HG02981 (cell line): ENCODE results near the gene CLINT1.
"Not testable (repeated sequence)": the region's sequence is repeated elsewhere in the genome, so short reads cannot be mapped to it uniquely, and the experiment has no call there.

Experiments used
- ATAC-seq: cut with Tn5 transposase; IDR thresholded peaks from one replicate; pipeline ENCODE4 v1.9.1; 2021; ENCODE audit warnings: mild to moderate bottlenecking, moderate library complexity; ENCODE audit not compliant: unreplicated experiment

Gene CLINT1

GRCh38 chr5:157864067-157864466 is 5.1 kb upstream of the CLINT1 start:
- no peak for ATAC-seq

GRCh38 chr5:157862183-157862851 is 3.4 kb upstream of the CLINT1 start:
- ATAC-seq: no peak

GRCh38 chr5:157860898-157861890 is 2.2 kb upstream of the CLINT1 start:
- peak; percentile 64 for ATAC-seq

GRCh38 chr5:157859227-157859575 is 256 bp upstream of the CLINT1 start:
- no peak for ATAC-seq

GRCh38 chr5:157857816-157858526 is 974 bp downstream of the CLINT1 start:
- ATAC-seq: no peak

GRCh38 chr5:157855404-157855994 is 3.4 kb downstream of the CLINT1 start:
- no peak for ATAC-seq

GRCh38 chr5:157853365-157853764 is 5.6 kb downstream of the CLINT1 start:
- not testable (repeated sequence) for ATAC-seq

- no peak for ATAC-seq
Observed at GRCh38 chr5:157845914-157846598, 12.9 kb downstream of the CLINT1 start.

GRCh38 chr5:157842787-157843186 is 16.2 kb downstream of the CLINT1 start:
- no peak for ATAC-seq

GRCh38 chr5:157842185-157842584 is 16.8 kb downstream of the CLINT1 start:
- ATAC-seq: no peak

- ATAC-seq: no peak
Observed at GRCh38 chr5:157839157-157839795, 19.7 kb downstream of the CLINT1 start.

- ATAC-seq: no peak
Observed at GRCh38 chr5:157836121-157836753, 22.7 kb downstream of the CLINT1 start.

- no peak for ATAC-seq
Observed at GRCh38 chr5:157835041-157835440, 23.9 kb downstream of the CLINT1 start.

- no peak for ATAC-seq
Observed at GRCh38 chr5:157828944-157829639, 29.9 kb downstream of the CLINT1 start.

- ATAC-seq: no peak
Observed at GRCh38 chr5:157828105-157828943, 30.6 kb downstream of the CLINT1 start.

- ATAC-seq: no peak
Observed at GRCh38 chr5:157827423-157827822, 31.5 kb downstream of the CLINT1 start.

GRCh38 chr5:157823655-157824054 is 35.3 kb downstream of the CLINT1 start:
- ATAC-seq: no peak
